PFSK-1 (cell line): ENCODE data around the gene ZNF816.

Experiments used
- FOXP2 ChIP-seq: optimal IDR thresholded peaks from 2 replicates; pipeline ENCODE3; 2011; ENCODE audit warnings: borderline replicate concordance, control low read depth, inconsistent platforms; ENCODE audit not compliant: insufficient read depth; ENCODE audit errors: extremely low read length, extremely low read depth
- POLR2AphosphoS5 ChIP-seq: IDR thresholded peaks from 2 replicates; pipeline ENCODE4 v1.6.1; 2012; ENCODE audit warnings: low read depth, mild to moderate bottlenecking, control low read depth, low read length, moderate library complexity
- SIN3A ChIP-seq: IDR thresholded peaks from 2 replicates; pipeline ENCODE4 v1.6.1; 2012; ENCODE audit warnings: mild to moderate bottlenecking, low read length, moderate library complexity, borderline replicate concordance; ENCODE audit not compliant: insufficient read depth
- TAF1 ChIP-seq: IDR thresholded peaks from 2 replicates; pipeline ENCODE4 v1.6.1; 2012; ENCODE audit warnings: low read length, control low read depth, borderline replicate concordance; ENCODE audit not compliant: insufficient read depth
- TF ChIP-seq, protein P1 (sequence below), 2 experiments: IDR thresholded peaks; 2 replicates each; pipeline versions ENCODE4 v1.6.1 to v1.8.0; 2011 to 2012; ENCODE audit warnings: low read depth in 2 of 2, low read length in 2 of 2, control low read depth in 1 of 2, inconsistent platforms in 1 of 2, mild to moderate bottlenecking in 1 of 2, moderate library complexity in 1 of 2; ENCODE audit not compliant: insufficient read depth in 1 of 2

The ZNF816 gene

DNA sequence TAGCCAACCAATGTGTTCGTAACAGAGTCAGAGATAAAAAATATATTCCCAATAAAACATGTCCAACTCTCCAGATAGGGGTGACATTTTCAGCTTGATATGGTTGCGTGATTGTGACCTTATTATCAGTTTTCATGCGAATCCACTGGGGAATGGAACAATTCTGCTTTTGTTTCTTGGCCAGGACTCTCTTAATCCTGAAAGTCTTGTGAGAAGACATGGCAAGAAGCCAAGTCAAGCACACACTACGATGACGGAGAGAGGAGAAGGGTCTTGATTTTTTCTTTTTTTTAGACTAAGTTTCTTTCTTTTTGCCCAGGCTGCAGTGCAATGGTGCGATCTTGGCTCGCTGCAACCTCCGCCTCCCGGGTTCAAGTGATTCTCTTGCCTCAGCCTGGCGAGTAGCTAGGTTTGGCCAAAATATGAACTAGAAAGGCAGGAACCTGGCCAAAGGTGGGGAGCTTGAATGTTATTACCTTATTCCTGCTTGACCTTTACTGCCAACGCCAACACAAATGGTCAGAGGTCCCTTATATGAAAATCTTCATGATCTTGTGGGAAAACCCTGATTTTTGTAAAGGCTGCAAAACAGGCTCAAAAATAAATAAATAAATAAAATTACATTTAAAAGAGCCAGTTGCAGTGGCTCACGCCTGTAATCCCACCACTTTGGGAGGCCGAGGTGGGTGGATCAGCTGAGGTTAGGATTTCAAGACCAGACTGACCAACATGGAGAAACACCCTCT is 14.5 kb downstream of the ZNF816 start:
- no peak for TF ChIP-seq FOXP2
- TF ChIP-seq, protein P1, sequence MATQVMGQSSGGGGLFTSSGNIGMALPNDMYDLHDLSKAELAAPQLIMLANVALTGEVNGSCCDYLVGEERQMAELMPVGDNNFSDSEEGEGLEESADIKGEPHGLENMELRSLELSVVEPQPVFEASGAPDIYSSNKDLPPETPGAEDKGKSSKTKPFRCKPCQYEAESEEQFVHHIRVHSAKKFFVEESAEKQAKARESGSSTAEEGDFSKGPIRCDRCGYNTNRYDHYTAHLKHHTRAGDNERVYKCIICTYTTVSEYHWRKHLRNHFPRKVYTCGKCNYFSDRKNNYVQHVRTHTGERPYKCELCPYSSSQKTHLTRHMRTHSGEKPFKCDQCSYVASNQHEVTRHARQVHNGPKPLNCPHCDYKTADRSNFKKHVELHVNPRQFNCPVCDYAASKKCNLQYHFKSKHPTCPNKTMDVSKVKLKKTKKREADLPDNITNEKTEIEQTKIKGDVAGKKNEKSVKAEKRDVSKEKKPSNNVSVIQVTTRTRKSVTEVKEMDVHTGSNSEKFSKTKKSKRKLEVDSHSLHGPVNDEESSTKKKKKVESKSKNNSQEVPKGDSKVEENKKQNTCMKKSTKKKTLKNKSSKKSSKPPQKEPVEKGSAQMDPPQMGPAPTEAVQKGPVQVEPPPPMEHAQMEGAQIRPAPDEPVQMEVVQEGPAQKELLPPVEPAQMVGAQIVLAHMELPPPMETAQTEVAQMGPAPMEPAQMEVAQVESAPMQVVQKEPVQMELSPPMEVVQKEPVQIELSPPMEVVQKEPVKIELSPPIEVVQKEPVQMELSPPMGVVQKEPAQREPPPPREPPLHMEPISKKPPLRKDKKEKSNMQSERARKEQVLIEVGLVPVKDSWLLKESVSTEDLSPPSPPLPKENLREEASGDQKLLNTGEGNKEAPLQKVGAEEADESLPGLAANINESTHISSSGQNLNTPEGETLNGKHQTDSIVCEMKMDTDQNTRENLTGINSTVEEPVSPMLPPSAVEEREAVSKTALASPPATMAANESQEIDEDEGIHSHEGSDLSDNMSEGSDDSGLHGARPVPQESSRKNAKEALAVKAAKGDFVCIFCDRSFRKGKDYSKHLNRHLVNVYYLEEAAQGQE (IDR thresholded peaks at IDR 0.05; ENCODE audit: insufficient read depth in 1 of 2, low read depth in 2 of 2, low read length in 2 of 2), result no peak
- no peak for TF ChIP-seq POLR2AphosphoS5
- no peak for TF ChIP-seq TAF1
- no peak for TF ChIP-seq SIN3A

DNA sequence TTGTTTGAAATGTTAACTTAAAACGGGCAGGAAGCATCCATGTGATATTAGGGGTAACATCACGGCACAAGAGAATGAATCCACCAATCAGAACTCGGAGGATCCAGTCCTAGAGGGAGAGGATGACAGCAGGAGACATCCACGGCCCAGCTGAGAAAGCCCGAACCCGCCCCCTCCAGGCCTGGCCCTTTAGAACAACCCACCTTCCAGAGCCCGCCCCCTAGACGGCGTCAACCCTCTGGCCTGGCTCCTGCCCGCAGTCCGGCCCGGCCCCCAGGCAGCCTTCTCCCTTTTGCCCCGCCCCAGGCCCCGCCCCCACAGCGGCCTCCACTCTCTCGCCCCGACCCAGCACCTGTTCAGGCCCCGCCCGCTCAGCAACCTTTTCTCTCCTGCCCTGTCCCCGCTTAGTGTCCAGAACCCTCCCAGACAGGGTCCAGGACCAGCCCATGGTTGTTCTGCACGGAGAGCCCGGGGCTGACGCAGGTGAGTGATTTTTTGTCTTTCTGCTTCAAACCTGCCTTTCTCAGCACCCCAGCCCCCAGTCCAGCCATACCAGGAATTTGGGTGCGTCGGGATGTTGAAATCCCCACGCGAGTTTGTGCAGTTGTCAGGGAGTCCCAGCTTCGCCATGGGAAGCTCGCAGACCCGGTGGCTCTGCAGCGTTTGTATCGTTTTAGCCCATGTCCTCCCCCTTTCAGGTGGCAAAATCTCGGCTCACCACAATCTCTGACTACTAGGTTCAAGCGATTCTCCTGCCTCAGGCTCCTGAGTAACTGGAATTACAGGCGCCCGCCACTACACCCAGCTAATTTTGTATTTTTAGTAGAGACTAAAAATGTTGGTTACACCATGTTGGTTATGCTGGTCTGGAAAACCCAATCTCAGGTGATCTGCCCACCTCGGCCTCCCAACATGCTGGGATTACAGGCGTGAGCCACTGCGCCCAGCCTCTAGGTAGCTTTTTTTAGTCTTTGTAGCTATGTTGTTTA is 16.1 kb downstream of the ZNF816 start:
- no peak for TF ChIP-seq POLR2AphosphoS5
- TF ChIP-seq, protein P1 (IDR thresholded peaks at IDR 0.05; ENCODE audit: insufficient read depth in 1 of 2, low read depth in 2 of 2, low read length in 2 of 2), result no peak
- no peak for TF ChIP-seq FOXP2

DNA sequence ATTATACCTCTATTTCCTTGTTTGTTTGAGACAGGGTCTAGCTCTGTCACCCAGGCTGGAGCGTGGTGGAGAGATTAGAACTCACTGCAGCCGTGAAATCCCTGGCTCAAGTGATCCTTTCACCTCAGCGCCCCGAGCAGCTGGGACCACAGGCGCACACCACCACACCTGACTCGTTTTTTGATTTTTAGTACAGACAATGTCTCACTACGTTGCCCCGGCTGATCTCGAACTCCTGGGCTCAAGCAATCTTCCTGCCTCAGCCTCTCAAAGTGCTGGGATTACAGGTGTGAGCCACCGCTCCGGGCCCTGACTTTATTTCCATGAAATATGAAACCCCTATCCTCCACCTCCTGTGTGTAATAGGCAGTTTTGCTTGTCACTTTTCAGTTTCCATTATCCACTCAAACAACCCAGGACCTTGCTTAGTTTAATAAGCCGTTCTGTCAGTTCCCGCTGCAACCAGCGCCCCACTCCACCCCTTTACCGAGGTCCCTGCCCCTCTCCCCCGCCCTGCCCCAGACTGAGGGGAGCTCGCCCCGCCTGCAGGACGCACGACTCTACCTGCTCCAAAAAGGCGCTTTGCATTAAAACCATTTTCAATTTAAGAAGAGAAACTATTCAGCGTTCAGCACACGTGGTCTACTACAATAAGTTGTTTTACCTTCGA is 16.9 kb downstream of the ZNF816 start:
- TF ChIP-seq FOXP2 (no peak), SIN3A (no peak), POLR2AphosphoS5 (no peak), TAF1 (no peak)
- TF ChIP-seq, protein P1 (IDR thresholded peaks at IDR 0.05; ENCODE audit: insufficient read depth in 1 of 2, low read depth in 2 of 2, low read length in 2 of 2), result no peak

DNA sequence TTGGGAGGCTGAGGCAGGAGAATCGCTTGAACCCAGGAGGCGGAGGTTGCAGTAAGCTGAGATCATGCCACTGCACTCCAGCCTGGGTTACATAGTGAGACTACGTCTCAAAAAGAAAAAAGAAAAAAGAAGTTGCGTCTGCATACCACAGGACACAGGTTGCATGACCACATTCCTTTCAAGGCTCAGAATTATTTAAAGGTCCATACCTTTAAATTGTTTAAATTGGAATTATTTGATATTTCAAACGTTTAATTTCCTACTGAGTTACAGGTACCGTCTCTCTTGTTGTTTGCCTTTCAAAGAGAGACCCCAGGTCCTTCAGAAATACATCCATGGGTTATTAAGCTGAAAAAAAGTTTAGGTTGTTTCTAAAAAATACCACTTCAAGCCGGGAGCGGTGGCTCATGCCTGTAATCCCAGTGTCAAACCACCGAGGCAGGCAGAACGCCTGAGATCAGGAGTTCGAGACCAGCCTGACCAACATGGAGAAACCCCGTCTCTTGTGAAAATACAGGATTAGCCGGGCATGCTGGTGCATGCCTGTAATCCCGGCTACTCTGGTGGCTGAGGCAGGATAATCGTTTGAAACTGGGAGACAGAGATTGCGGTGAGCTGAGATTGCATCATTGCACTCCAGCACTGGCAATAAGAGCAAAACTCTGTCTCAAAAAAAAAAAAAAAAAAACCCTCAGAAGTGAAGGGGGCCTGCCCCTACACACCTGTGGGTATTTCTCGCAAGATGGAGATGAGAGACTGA is 18.6 kb downstream of the ZNF816 start:
- TF ChIP-seq SIN3A (no peak), FOXP2 (no peak), POLR2AphosphoS5 (no peak), TAF1 (no peak)
- TF ChIP-seq, protein P1 (IDR thresholded peaks at IDR 0.05; ENCODE audit: insufficient read depth in 1 of 2, low read depth in 2 of 2, low read length in 2 of 2), result no peak
